Activated CD4-positive, alpha-beta T cell treated with anti-CD3 and anti-CD28 coated beads for 36 hours (primary cell): ENCODE data around the gene RBM23. TPM values are rescaled to one million over a fixed set of nuclear protein-coding genes. Genes with fewer than 3 reads are reported as not detected.

Experiments
- ATAC-seq: fragments of 200-7000 bp; cut with Tn5 transposase; one replicate; pipeline ENCODE4 v1.10.0; 2021; ENCODE audit warnings: mild to moderate bottlenecking, moderate library complexity
- CTCF ChIA-PET: fragments of 350-600 bp; sonication (Branson Sonifier 250); formaldehyde crosslinking; loops from one replicate; lab custom pipeline; 2021; ENCODE audit warnings: antibody characterized with exemption; lab: Charles Lee
- POLR2A ChIA-PET: fragments of 350-600 bp; sonication (Branson Sonifier 250); formaldehyde crosslinking; loops from one replicate; lab custom pipeline; 2021; ENCODE audit warnings: antibody characterized with exemption, inconsistent platforms; lab: Charles Lee
- DNase-seq: peaks from one replicate; pipeline ENCODE4 v3.0.0-alpha.2; 2020
- H3K27ac Mint-ChIP-seq: one replicate; pipeline ENCODE4 v1.8.0; 2021; ENCODE audit warnings: mixed read lengths
- H3K27me3 Mint-ChIP-seq: one replicate; pipeline ENCODE4 v1.8.0; 2021; ENCODE audit warnings: mixed read lengths
- H3K36me3 Mint-ChIP-seq: one replicate; pipeline ENCODE4 v1.8.0; 2021; ENCODE audit warnings: low read depth, mixed read lengths
- H3K4me1 Mint-ChIP-seq: one replicate; pipeline ENCODE4 v1.8.0; 2021; ENCODE audit warnings: mixed read lengths
- H3K4me3 Mint-ChIP-seq: one replicate; pipeline ENCODE4 v1.8.0; 2021; ENCODE audit warnings: mild to moderate bottlenecking, moderate library complexity, mixed read lengths
- H3K9me3 Mint-ChIP-seq: one replicate; pipeline ENCODE4 v1.8.0; 2021; ENCODE audit warnings: low read depth, mixed read lengths
- intact Hi-C, 2 experiments: fragments of 100-400 bp; cut with DNase I in 1 of 2; cut with micrococcal nuclease in 1 of 2; formaldehyde crosslinking; loops; one replicate each; pipeline versions ENCODE4 v1.14.2 to v1.15.1; 2022 to 2024; cut with DNase I, micrococcal nuclease
- total RNA-seq, 2 experiments: library from RNA; stranded (reverse); gene quantifications; one replicate each; pipeline ENCODE4 v1.2.3, GENCODE V29; 2021

Gene RBM23
- total RNA-seq, 2 experiments from 2014 or later: 61.6 to 68.6 TPM

DNA sequence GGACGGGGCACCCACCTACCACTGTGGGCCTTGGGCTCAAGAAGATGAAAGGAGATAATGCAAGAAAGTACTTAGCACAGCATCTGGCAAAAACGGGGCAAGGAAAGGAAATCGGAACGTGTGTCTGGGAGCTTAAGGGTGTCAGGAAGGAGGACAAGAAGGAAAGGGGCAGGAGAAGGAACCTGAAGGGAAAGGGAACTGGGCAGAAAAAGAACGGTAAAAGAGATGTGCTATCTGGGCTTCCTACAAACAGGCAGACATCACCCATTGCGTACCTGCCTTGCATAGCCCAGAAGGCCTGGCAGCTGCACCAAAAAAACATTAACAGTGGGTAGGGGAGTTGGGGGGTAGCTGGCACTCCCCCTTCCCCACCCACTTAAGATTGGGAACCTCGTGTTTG, 36.9 kb downstream of the RBM23 start:
- CTCF ChIA-PET: interaction anchor here (0.7 to 10.6 kb wide), 6 partner anchors 10 to 48 kb away, joined by 3 to 111 read pairs (median 8); partner anchors contain the start of genes LRP10 and PRMT5

DNA sequence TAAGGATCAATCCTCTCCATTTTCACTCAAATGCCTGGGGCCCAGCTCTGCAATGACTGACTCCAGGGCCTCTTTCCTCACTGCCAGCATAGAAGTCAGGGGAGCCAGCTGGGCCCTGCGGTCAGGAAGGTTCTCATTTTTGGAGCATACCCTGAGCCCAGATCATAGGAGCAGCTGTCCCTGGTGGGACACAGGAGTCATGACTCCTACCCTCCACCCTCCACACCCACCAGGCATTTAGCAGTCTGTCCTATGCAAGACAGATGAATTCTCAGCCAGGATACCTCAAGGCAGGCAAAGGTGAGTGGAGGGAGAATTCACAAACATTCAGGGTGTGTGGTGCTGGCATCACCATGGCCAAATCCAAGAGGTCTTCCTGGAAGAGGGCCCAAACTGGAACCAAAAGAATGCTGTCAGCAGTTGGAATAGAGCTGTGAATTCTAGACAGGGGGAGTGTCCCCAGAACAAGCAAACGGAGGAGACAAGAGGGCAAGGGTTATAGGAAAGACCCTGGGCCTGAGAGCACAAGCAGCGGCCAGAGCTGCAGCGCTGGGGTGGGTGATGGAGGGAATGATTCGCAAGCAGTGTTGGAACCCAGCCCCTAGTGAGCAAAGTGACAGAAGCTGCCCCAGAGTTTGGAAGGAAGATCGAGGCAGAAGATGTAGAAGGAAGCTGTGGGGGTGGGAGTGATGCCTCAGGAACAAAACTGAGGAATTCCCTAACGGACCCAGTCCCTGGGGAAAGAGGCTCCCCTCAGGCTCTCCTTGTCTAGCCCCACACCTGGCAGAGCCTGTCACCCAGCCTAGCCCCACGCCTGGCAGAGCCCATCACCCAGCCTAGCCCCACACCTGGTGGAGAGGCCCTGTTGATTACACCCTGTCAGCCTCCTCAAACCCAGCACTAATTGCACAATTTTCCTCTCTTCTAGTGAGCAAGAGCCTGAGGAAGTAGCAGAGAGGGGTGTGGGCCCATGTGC, 40.4 kb downstream of the RBM23 start:
- Mint-ChIP-seq H3K9me3 (no peaks in the 10 kb centered on the region), H3K4me1 (peaks cover 18% of the 10 kb centered on the region), H3K27me3 (no peaks in the 10 kb centered on the region), H3K36me3 (peaks cover 29% of the 10 kb centered on the region), H3K4me3 (no peak overlapping the region), H3K27ac (peak overlapping the region; percentile 35)
- ATAC-seq (no peak), DNase-seq (no peak)
- CTCF ChIA-PET: interaction anchor here (0.6 to 1.5 kb wide), 4 partner anchors 19 to 765 kb away, joined by 3 read pairs; no protein-coding TSS in a partner anchor
- intact Hi-C loops: no loop called here
- POLR2A ChIA-PET: no interaction called here

More for the DNA sequence above, 36.9 kb downstream of the RBM23 start:
- ATAC-seq (no peak), DNase-seq (no peak)
- H3K27me3 Mint-ChIP-seq: peaks cover 2% of the 10 kb centered on the region
- intact Hi-C loops: no loop called here
- no peak overlapping the region for H3K27ac Mint-ChIP-seq
- peaks cover 27% of the 10 kb centered on the region for H3K4me1 Mint-ChIP-seq
- no peak overlapping the region for H3K4me3 Mint-ChIP-seq
- H3K36me3 Mint-ChIP-seq: peaks cover 6% of the 10 kb centered on the region
- POLR2A ChIA-PET: interaction anchor here (0.7 kb wide), 1 partner anchor 9 kb away, joined by 4 read pairs; no protein-coding TSS in a partner anchor
- no peaks in the 10 kb centered on the region for H3K9me3 Mint-ChIP-seq

DNA sequence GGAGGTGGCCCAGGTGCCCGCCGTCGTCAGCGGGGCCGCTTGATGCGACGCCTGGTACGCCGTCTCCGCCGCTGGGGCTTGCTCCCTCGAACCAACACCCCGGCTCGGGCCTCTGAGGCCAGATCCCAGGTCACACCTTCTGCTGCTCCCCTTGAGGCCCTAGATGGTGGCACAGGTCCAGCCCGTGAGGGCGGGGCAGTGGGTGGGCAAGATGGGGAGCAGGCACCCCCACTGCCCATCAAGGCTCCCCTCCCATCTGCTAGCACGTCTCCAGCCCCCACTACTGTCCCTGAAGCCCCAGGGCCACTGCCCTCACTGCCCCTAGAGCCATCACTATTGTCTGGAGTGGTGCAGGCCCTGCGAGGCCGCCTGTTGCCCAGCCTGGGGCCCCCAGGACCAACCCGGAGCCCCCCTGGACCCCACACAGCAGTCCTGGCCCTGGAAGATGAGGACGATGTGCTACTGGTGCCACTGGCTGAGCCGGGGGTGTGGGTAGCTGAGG, 41.9 kb downstream of the RBM23 start:
- intact Hi-C loops: no loop called here
- CTCF ChIA-PET: interaction anchor here (1.0 to 6.7 kb wide), 3 partner anchors 24 to 111 kb away, joined by 3 to 66 read pairs (median 3); no protein-coding TSS in a partner anchor
- POLR2A ChIA-PET: no interaction called here

DNA sequence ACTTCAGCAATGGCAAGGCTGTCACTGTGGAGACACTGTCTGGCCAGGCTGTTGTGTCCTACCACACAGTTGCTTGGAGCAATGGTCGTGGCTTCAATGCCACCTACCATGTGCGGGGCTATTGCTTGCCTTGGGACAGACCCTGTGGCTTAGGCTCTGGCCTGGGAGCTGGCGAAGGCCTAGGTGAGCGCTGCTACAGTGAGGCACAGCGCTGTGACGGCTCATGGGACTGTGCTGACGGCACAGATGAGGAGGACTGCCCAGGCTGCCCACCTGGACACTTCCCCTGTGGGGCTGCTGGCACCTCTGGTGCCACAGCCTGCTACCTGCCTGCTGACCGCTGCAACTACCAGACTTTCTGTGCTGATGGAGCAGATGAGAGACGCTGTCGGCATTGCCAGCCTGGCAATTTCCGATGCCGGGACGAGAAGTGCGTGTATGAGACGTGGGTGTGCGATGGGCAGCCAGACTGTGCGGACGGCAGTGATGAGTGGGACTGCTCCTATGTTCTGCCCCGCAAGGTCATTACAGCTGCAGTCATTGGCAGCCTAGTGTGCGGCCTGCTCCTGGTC, 43.1 kb downstream of the RBM23 start:
- Mint-ChIP-seq H3K27ac (no peak overlapping the region), H3K4me3 (no peak overlapping the region), H3K4me1 (peaks cover 22% of the 10 kb centered on the region), H3K9me3 (no peaks in the 10 kb centered on the region), H3K36me3 (peaks cover 35% of the 10 kb centered on the region), H3K27me3 (no peaks in the 10 kb centered on the region)
- ChIA-PET POLR2A (no interaction called here), CTCF (interaction anchor here (0.5 to 6.7 kb wide), 7 partner anchors 11 to 1468 kb away, joined by 3 to 66 read pairs (median 3); no protein-coding TSS in a partner anchor)
- no peak for DNase-seq
- intact Hi-C loops: no loop called here
- no peak for ATAC-seq

More for the DNA sequence above, 41.9 kb downstream of the RBM23 start:
- Mint-ChIP-seq H3K27ac (no peak overlapping the region), H3K9me3 (no peaks in the 10 kb centered on the region), H3K4me3 (no peak overlapping the region), H3K4me1 (peaks cover 19% of the 10 kb centered on the region), H3K36me3 (peaks cover 35% of the 10 kb centered on the region), H3K27me3 (no peaks in the 10 kb centered on the region)
- ATAC-seq (no peak), DNase-seq (no peak)

DNA sequence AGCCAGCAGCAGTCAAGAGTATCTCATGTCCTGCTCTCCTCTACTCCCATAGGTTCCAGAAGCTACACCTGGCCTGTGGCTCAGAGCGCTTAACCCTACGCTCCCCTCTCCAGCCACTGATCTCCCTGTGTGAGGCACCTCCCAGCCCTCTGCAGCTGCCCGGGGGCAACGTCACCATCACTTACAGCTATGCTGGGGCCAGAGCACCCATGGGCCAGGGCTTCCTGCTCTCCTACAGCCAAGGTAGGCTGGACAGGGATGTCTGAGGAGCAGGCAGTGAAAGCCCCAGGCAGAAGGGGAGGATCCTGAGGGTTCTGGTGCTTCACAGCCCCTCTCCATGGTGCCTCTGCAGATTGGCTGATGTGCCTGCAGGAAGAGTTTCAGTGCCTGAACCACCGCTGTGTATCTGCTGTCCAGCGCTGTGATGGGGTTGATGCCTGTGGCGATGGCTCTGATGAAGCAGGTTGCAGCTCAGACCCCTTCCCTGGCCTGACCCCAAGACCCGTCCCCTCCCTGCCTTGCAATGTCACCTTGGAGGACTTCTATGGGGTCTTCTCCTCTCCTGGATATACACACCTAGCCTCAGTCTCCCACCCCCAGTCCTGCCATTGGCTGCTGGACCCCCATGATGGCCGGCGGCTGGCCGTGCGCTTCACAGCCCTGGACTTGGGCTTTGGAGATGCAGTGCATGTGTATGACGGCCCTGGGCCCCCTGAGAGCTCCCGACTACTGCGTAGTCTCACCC, 43.8 kb downstream of the RBM23 start:
- POLR2A ChIA-PET: no interaction called here
- peaks cover 35% of the 10 kb centered on the region for H3K36me3 Mint-ChIP-seq
- DNase-seq (no peak), ATAC-seq (no peak)
- intact Hi-C loops: no loop called here
- no peak overlapping the region for H3K4me3 Mint-ChIP-seq
- H3K9me3 Mint-ChIP-seq: no peaks in the 10 kb centered on the region
- H3K27me3 Mint-ChIP-seq: no peaks in the 10 kb centered on the region
- H3K4me1 Mint-ChIP-seq: peaks cover 29% of the 10 kb centered on the region
- no peak overlapping the region for H3K27ac Mint-ChIP-seq
- CTCF ChIA-PET: interaction anchor here (1.4 to 6.7 kb wide), 3 partner anchors 12 to 52 kb away, joined by 5 to 66 read pairs (median 23); no protein-coding TSS in a partner anchor

DNA sequence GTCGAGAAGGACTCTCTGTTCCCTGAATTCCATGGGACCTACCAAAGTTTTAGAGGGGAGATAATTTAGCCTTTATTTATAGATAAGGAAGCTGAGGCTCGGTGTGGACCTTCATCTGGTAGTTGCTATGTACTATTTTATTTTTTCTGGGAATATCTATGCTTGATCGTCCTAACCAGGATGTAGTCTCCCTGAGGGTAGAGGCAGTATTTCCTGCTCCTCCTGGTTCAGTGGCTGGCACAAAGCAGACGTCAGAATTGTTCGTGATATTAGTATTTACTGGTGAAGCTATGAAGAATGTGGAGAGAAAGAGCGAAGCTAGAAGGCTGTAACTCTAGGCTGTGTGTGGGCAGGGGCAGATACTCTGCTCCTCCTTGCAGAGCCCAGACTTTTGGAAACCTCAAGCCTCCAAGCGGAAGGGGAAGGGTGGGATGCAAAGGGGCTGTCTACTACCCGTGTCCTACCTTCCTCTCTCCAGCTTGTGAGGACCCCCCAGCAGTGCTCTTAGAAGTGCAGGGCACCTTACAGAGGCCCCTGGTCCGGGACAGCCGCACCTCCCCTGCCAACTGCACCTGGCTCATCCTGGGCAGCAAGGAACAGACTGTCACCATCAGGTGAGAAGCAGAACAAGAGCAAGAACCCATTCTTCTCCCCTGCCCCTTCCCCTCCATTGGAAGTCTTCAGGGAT, 46.0 kb downstream of the RBM23 start:
- peaks cover 37% of the 10 kb centered on the region for H3K4me1 Mint-ChIP-seq
- H3K27me3 Mint-ChIP-seq: no peaks in the 10 kb centered on the region
- ATAC-seq: no peak
- no peaks in the 10 kb centered on the region for H3K9me3 Mint-ChIP-seq
- H3K4me3 Mint-ChIP-seq: peak overlapping the region; percentile 88
- no peak for DNase-seq
- H3K36me3 Mint-ChIP-seq: peaks cover 29% of the 10 kb centered on the region
- H3K27ac Mint-ChIP-seq: peak overlapping the region; percentile 91
- intact Hi-C loops: loop anchor here (1.0 to 5.0 kb wide), 4 partner anchors 14 to 110 kb away; partner anchors contain the start of gene AJUBA (in 2 of the 2)
- ChIA-PET POLR2A (interaction anchor here (0.6 to 1.1 kb wide), 3 partner anchors 10 to 14 kb away, joined by 3 to 4 read pairs (median 3); no protein-coding TSS in a partner anchor), CTCF (interaction anchor here (0.6 to 6.7 kb wide), 23 partner anchors 10 to 312 kb away, joined by 3 to 111 read pairs (median 6); partner anchors contain the start of genes CDH24, OXA1L and REM2)

DNA sequence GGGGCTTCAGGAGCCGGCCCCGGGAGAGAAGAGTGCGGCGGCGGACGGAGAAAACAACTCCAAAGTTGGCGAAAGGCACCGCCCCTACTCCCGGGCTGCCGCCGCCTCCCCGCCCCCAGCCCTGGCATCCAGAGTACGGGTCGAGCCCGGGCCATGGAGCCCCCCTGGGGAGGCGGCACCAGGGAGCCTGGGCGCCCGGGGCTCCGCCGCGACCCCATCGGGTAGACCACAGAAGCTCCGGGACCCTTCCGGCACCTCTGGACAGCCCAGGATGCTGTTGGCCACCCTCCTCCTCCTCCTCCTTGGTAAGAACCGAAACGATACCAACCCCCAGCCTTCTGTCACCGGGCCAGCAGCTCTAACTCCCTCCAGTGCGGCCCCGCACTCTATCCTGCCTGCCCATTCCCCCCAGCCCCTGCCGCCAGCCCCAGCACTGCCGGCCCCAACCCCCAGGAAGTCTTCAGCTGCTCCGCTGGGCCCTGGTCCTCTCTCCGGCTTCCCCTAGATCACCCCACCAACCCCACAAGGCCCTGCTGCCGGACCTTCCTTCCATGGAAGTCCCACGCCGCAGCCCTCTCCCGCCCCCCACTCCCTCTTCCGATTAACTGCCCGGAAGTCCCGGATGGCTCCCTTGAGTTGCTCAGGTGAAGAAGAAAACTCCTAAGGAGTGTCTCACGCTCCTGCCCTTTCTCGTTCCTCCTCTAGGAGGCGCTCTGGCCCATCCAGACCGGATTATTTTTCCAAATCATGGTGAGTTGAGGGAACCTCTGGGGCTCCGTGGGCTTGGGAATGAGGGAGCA, 46.7 kb downstream of the RBM23 start:
- Mint-ChIP-seq H3K9me3 (no peaks in the 10 kb centered on the region), H3K4me1 (peaks cover 37% of the 10 kb centered on the region), H3K27me3 (no peaks in the 10 kb centered on the region), H3K36me3 (peaks cover 29% of the 10 kb centered on the region), H3K27ac (peak overlapping the region; percentile 91), H3K4me3 (peak overlapping the region; percentile 88)
- ATAC-seq (peak; percentile 13), DNase-seq (peak; percentile 84)
- intact Hi-C loops: loop anchor here (1.0 to 5.0 kb wide), 4 partner anchors 15 to 111 kb away; partner anchors contain the start of gene AJUBA (in 2 of the 2)
- POLR2A ChIA-PET: interaction anchor here (0.6 to 1.4 kb wide), 4 partner anchors 10 to 365 kb away, joined by 3 to 9 read pairs (median 4); partner anchors contain the start of gene DAD1
- CTCF ChIA-PET: interaction anchor here (0.6 to 6.7 kb wide), 26 partner anchors 9 to 1020 kb away, joined by 3 to 111 read pairs (median 6); partner anchors contain the start of genes OXA1L, PRMT5, RBM23 and REM2

DNA sequence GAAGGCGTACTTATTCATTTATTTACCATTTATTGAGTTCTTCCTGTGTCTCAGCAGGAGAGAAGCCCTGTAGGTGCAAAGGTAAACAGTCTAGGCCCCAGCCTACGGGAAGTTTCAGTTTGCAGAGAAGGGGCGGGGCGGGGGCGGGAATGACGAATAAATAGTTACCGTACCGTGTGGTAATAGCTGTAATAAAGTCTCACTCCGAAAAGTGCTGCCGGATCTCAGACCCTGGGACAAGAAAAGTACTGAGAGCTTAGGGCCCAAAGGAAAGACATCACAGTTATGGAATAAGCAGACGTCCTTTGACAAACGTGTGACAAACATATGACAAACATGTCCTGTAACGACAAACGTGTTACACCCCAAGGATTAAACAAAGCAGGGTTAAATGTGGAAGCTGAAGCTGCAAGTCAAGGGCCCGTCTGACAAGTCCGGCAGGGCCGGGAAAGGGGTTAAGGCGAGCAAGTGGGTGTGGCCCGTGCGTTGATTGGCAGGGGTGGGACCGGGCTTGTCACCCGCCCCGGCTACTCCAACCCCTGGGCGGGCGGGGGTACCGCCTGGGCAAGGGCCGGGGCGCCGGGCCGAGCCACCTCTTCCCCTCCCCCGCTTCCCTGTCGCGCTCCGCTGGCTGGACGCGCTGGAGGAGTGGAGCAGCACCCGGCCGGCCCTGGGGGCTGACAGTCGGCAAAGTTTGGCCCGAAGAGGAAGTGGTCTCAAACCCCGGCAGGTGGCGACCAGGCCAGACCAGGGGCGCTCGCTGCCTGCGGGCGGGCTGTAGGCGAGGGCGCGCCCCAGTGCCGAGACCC, 47.5 kb downstream of the RBM23 start, which contains the start of gene LRP10:
TSS of gene LRP10 (plus strand) at position 517 of the 809 bp plus-strand sequence. CDS start 564 bp downstream, outside the sequence.
- Mint-ChIP-seq H3K36me3 (peaks cover 26% of the 10 kb centered on the region), H3K27ac (peak within 1 kb of the TSS; percentile 99), H3K4me1 (peaks cover 37% of the 10 kb centered on the region), H3K9me3 (no peaks in the 10 kb centered on the region), H3K27me3 (no peaks in the 10 kb centered on the region), H3K4me3 (peak within 1 kb of the TSS; percentile 88)
- ChIA-PET CTCF (interaction anchor here (0.6 to 6.7 kb wide), 21 partner anchors 8 to 1019 kb away, joined by 3 to 111 read pairs (median 6); partner anchors contain the start of genes PRMT5, RBM23 and REM2), POLR2A (interaction anchor here (0.6 to 1.4 kb wide), 10 partner anchors 18 to 1360 kb away, joined by 3 to 9 read pairs (median 3); partner anchors contain the start of genes CHMP4A, DAD1, METTL3 and RBM23)
- ATAC-seq (peak; percentile 80), DNase-seq (peak; percentile 92)
- intact Hi-C loops: loop anchor here (1.0 to 5.0 kb wide), 18 partner anchors 15 to 315 kb away; partner anchors contain the start of genes AJUBA (in 2 of the 2), PRMT5 (in 2 of the 2), ACIN1 (in 1 of the 2) and C14orf119 (in 1 of the 2)
